Adrenal gland (tissue), 5 donors: ENCODE measurements around the gene FUBP1.

Source experiments
- POLR2A ChIP-seq, 2 donors: fragments of 450-650 bp; IDR thresholded peaks; one replicate each; pipeline ENCODE4 v1.6.1; 2017; ENCODE audit warnings: antibody characterized with exemption in 2 of 2, mild to moderate bottlenecking in 2 of 2, moderate library complexity in 1 of 2
- TF ChIP-seq, protein P1 (sequence below), 6 experiments: fragments of 450-650 bp in 4 of 6; fragments of 200-600 bp in 2 of 6; sonication (generic) in 1 of 6; IDR thresholded peaks; 1 replicate in 5 of 6; 2 replicates in 1 of 6; pipeline versions ENCODE4 v1.5.1 to v1.8.0; 2016 to 2021; ENCODE audit warnings: antibody characterized with exemption in 6 of 6, mild to moderate bottlenecking in 2 of 6, moderate library complexity in 1 of 6
- donor health status: DM: no; HTN: no; CAD: no.

DNA sequence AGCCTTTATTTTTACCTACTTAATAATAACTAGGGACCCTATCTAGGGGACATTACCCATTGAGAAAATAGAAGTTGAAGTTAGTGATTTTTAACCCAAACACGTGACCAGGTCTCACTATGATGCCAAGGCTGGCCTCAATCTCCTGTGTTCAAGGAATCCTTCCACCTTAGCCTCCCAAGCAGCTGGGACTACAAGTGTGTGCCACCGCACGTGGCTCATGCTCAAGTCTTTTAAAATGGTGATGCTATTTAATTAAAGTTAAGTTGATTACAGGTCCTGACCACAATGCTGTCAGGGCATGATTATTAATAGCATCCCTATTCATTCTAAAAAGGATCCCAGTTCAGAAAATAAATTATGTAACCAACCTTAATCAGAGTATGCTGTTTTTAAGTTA lies 25.0 kb downstream of the FUBP1 start:
- TF ChIP-seq POLR2A (IDR thresholded peaks at IDR 0.05): no peak
- TF ChIP-seq, protein P1, sequence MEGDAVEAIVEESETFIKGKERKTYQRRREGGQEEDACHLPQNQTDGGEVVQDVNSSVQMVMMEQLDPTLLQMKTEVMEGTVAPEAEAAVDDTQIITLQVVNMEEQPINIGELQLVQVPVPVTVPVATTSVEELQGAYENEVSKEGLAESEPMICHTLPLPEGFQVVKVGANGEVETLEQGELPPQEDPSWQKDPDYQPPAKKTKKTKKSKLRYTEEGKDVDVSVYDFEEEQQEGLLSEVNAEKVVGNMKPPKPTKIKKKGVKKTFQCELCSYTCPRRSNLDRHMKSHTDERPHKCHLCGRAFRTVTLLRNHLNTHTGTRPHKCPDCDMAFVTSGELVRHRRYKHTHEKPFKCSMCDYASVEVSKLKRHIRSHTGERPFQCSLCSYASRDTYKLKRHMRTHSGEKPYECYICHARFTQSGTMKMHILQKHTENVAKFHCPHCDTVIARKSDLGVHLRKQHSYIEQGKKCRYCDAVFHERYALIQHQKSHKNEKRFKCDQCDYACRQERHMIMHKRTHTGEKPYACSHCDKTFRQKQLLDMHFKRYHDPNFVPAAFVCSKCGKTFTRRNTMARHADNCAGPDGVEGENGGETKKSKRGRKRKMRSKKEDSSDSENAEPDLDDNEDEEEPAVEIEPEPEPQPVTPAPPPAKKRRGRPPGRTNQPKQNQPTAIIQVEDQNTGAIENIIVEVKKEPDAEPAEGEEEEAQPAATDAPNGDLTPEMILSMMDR (IDR thresholded peaks at IDR 0.05): no peak
